ENCODE results near the gene GSE1. TPM values are rescaled to one million over a fixed set of nuclear protein-coding genes. Genes with fewer than 3 reads are reported as not detected.

The GSE1 gene
- total RNA-seq, 1 donor from 2014 or later: 82.9 TPM

DNA sequence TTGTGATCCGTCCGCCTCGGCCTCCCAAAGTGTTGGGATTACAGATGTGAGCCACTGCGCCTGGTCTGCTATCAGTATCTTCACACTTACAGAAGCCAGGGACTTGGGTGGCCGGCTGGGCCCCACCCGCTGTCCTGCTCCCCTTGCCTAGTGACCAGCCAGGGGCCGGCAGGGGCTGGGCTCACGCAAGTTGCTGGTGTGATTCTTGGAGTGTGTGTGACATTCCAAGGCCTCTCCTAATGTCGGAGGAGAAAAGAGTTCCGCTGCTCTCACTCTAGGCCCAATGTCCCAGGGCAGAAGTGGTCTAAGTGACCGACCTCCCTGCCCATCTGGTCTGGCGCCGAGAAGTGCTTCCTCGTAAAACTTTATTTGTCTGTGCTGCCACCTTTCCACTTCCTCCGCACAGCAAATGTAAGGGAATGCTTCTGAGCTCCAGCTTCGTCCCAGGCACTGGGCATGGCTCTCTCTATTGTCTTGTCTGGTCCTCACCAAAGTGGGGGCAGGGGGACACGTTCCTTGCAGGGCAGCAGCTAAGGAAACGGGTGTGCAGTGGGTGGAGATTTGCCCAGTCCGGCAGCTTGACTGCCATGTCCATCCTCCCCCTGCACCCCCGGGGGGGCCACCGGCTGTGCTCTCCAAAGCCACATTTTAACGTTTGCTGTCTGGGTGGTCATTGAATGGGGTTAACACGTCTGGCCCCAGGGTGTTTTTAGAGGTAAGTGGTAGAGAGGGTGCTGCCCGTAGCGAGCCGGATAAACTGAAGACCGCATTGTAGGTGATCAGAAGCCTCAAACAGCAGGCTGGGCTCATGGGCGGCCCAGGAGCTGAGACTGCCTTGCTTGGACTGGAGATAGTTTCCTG is 7.8 kb upstream of the GSE1 start:
- DNase-seq (ENCODE audit: low spot score): no peak

DNA sequence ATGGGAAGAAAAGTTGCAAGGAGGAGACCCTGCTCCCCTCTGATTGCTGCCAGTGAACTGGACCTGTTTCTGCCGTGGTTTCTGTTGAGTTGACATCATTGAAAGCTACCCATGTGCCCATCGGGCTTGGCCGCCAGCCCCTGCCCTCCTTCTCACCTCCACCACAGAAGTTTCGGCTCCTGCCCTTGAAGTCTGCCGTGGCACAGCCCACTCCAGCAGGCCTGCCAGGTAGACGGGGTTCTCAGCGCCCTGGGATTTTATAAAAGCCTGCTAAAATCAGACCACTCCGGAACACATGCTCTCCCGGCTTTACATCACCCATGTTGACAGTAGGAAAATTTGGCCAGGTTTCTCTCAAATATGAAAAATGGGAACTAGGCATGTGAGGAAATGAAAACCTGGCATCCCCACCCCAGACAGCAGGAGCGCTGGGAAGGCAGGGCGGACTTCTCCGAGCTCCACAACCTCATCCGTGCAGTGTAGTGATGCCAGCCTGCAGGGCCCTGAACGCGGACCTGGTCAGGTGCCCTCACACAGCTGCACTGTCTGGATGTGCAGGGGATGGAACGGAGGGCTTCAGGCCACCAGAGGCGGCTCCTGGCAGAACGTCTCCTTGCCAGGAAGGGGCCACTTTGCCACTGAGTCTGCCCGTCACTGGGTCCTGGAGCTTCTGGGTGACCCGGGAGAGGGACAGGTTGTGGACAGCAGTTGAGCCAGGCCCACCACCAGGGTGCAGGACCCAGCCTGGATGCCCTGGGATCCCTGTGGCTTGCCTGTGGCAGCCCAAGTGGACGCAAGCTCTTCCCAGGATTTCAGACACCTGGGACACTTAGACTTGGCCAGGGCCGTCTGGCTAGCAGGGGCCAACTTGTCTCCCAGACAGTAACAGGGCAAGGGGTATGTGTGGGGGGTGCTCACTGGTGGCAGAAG is 6.9 kb upstream of the GSE1 start:
- no peak for DNase-seq (ENCODE audit: low spot score)

DNA sequence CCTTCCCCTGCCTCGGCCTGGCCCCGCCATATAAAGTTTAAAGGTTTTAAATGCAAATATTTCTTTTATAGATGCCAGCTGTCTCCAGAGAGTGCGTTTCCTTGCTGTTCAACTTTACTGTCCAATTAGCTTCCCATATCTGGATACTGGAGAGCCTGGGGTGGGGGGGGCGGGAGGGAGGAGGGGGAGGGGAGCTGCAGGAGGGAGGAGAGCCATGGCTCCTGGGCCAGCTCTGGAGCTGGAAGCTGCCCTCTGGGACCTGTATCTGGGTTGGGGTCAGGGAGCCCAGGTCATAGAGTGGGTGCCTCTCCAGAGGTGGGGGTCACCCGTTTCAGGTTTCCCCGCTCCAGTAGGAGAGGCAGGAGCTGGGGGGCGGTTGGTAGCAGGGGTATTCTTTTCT is 6.2 kb upstream of the GSE1 start:
- DNase-seq (ENCODE audit: low spot score): no peak

DNA sequence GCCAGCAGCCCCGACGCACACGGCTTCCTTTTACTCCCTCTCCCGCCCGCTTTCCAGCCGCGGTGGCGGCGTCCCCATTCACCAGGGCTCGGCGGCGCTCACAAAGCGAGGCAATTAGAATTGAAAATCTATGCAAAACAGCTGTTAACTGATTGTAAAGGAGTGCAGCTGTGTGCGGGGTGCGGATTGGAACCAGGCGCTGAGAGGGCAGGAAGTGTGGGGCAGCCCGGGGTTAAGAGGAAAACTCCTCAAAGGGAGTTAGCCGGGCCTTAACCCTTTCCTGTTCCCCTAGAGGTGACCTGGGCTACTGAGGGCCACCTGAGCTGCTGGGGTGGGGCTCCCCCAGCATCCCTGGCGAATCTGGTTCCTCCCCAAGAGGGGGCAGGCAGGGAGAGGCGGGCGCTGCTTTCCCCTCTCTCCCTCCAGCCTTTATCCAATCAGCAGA is 5.8 kb upstream of the GSE1 start:
- no peak for DNase-seq (ENCODE audit: low spot score)

DNA sequence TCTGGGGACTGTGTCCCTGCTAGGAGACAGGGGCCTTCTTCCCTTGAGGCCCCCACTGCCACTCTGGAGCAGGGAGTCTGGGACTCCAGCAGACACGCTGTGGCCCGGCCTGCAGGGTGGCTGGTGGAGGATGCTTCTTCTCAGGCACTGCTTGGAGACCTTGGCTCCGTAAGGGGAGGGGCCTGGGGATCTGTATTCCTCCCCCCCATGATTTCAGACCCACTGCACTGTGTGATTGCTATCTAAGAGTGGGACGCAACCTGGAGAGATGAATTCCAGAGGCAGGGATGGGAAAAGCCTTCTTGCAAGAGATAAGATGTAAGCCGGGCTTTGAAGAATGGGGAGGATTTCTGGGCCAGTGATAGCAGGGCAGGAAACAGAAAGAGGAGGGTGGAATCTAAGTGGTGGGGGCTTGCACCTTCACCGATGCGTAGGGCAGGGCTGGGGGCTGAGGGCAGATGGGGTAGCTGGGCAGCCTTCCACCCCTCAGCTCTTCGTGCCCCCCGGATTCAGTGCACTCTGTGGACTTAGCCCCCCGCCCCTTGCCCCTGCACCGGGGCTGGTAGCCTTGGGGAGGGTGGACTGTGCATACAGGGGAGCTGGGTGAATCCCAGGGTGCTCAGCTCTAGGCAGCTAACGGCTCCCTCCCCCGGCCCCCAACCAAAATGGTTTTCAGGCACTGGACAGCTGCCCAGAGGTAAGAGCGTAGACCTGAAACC is 5.2 kb upstream of the GSE1 start:
- no peak for DNase-seq (ENCODE audit: low spot score)

DNA sequence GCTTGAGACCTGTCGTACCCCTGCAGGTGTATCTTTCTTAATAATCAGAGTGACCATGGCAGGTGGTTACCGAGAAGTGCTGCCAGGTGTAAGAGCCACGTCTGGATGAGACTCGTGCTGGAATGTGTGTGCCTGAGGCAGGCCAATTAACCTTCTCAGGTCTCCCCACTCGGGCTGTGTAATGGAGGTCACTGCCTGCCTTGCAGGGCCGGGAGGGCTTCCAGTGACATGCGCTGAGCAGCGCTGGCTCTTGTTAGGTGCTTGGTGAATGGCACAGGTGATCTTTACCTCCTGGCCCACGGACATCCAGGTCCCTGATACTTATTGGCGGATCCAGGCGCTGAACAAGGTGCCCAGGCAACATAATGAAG is 4.6 kb upstream of the GSE1 start:
- DNase-seq (ENCODE audit: low spot score): no peak

DNA sequence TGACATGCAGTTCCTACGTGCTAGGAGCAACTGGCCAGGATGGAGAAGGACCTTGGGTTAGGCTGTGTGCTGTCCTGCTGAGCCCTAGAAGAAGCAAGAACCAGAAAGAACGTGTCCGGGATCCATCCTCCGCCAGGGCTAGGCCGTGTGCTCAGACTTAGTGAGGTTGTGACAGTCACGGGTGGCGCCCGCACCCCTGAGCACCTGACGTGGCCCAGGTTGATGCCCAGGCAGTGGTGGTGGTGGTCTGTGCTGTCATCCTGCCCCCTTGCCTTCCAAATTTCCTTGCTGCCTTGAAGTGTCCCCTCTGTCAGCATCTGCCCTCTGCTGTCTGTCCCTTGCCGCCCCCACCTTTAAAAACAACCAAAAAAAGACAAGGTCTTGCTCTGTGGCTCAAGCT is 4.2 kb upstream of the GSE1 start:
- no peak for DNase-seq (ENCODE audit: low spot score)

DNA sequence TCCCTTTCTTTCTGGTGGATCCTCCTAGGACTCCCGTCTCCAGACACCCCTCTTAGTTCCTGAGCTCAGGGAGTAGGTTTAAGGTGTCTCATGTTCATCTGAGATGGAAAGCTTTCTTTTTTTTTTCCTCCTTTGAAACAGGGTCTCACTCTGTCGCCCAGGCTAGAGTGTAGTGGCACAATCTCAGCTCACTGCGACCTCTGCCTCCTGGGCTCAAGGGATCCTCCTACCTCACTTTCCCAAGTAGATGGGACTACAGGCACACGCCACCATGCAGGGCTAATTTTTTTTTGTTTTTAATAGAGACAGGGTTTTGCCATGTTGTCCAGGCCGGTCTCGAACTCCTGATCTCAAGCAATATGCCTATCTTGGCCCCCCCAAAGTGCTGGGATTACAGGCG is 3.6 kb upstream of the GSE1 start:
- no peak for DNase-seq (ENCODE audit: low spot score)

DNA sequence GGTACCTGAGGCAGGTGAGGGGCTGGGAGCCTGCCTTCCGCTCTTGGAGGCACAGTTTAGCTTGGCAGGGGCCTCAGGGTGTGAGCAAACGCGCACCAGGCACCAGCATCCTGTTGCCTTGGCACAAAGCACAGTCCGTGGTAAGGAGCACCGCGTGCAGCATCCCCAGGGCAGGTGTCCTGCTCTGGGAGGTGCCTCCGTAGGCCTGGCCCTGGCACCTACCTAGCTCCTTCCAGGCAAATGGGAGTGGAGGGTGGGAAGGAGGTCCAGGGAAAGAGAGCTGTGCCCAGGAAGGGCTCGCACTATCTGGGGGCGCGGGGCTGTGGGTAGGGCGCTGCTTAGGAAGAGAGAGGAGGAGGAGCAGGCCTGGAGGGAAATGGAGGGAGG is 3.1 kb upstream of the GSE1 start:
- no peak for DNase-seq (ENCODE audit: low spot score)

DNA sequence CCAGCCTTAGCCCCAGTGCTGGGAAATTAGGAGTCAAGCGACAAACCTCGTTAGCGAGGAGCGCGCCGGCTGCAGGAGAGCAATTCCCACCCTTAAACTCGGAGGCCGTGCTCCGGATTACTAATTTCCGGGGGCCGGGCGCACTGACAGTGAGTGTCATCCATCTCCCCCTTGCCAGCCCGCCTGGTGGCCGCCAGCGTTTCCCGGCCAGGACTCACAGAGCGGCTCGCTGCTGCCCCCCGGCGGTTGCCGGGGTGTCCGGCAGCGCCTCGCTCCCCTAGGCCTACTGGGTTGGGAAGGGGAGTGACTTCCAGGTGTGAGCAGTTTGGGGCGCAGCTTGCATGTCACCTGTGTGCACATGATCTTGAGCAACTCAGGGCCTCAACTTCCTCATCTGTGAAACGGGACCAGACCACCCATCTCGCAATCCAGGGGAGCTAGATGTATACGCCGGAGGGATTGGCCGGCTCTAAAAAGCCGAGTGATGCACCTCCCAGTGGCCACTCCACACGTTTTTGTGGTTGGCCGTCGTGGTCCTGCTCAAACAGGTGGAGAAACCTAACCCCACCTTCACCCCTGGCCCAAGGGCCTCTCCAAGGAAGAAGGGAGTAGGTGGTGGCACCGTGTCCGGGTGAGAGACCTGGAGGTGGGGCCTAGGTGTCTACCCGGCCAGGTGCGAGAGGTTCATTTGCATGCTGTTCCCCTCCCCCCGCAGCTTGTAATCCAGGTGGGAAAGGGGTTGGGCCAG is 2.5 kb upstream of the GSE1 start:
- peak; percentile 82 for DNase-seq (ENCODE audit: low spot score)

DNA sequence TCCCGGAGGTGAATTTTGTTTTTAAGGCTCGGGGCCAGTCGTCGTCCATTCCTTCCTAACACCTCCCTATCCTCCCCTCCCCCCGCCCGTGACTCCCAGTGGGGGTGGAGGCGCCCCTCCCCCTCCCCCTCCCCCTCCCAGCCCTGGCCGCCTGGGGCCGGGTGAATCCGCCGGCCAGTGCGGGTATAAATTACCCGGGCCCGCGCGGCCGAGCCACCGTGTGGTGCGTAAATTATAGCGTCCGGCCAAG is 2.0 kb upstream of the GSE1 start:
- no peak for DNase-seq (ENCODE audit: low spot score)

DNA sequence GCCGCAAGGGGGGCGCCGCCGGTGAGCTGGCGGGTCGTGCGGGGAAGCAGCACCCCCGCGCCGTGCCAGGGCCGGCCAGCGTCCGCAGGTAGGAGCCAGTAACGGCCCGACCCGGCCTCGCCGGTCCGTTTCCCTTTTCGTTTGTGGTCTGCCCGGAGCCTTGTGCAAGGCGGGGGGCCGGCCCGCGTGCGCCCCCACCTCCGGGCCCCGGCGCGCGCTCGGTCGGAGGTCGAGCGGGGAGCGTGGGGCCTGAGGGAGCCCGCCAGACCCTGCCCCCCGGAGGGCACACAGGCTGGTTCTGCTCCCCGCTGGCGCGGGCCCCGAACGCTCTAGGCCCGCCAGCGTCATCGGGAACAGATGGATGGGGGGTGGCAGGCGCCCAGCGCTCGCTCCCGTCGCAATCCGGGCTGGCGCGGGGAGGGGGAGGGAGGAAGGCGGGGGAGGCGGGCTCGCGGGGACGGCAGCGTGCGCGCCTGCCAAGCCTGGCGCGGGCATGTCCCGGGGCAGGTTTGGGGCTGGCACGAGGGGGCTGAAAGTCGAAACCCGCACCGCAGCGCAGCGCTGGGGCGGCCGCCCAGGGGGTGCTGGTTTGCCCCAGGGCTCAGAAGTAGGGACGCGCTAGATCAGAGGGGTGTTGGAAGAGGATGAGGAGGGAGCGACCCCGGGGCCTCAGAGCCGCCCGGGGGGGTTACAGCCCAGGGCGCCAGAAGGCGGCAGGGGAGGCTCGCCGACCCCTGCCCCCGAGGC is 1.5 kb upstream of the GSE1 start:
- peak; percentile 76 for DNase-seq (ENCODE audit: low spot score)

DNA sequence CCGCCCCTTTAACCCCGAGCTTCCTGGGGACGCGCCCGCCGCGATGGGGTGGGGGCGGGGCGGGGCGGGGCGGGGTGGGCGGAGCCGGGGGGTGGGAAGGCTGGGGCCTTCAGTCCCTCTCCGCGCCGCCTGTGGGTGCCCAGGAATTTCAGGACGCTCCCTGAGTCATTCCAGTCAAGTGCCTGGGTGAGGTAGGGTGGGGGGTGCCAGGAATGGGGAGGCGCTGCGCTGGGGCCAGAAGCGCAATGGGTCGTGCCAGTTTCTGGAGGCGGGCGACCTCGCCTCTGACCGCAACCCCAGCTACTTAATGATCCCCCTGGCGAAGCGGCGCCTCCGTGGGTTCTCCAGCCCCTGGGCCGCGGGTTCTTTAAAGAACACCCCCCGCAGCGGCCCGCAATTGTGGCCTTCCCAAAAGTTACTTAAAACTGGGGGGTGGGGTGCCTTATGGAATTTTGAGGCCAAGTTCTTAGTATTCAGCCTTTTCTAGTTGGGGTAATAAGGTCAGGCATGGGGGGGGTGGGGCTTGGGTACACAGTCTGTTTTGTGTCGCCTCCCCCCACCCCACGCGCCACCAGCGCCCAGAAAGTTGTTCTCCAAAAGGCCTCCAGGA is 826 bp upstream of the GSE1 start:
- peak; percentile 70 for DNase-seq (ENCODE audit: low spot score)

DNA sequence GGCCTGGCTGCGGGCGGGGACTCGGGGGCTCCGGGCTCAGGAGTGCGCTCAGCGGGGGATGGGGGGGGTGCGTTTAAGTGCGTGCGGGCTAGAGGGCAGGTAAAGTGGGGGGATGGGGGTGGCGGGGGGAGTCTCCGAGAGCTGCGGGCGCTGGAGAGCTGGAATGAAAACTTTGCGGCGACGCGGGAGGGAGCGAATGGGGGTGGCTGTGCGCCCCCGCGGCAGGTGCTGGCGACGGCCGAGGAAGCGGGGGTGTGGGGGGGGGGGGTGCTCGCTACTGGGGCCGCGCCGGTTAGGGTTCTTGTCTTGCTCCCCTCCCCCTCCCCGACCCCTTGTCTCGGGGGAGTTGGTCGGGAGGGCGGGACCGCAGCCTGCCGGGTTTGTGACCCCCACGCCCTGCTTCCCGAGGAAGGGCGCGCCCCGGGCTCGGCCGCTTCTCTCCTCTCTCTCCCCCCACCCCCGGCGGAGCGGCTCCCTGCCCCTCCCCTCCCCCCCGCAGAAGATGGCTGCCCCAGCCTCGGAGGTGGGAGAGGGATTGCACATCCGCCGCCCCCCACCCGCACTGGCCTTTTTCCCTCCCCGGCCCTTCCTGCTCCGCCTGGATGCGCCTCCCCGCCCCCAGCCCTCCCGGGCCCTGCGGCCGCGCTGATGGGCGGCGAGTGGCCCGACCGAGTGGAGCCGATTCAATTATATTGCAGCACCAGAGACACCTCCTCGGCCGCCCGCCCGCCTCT is 649 bp downstream of the GSE1 start:
- no peak for DNase-seq (ENCODE audit: low spot score)

DNA sequence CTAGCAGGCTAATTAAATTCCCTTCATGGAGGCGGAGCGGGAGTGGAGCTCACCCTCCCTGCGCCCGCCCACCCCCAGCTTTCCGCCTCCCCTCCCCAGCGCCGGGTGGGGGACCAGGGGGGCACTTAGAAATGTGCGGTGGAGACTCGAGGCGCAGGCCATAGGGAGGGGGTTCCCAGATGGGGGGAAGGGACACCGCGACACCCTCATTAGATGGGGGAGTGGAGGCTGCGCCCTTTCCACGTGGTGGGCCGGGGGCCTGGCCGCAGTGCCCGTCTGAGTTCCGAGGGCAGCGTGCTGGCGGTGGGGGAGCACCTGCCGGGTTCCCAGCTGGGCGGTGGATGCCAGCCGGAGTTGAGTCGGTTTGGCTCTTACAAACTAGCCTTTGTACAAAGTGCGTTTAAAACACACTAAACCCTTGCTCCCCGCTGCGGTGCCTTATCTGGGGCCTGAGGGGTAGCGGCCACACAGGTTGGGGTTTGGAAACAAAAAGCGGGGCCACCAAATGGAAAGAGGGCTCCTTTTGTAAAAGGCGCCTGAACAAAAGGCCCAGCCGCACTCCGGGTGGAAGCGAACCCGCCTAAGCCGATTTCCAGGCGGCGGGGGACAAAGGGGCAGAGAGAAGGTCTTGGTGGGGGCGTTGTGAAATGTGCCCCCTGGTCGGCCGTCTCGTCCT is 1.4 kb downstream of the GSE1 start:
- DNase-seq (ENCODE audit: low spot score): no peak

DNA sequence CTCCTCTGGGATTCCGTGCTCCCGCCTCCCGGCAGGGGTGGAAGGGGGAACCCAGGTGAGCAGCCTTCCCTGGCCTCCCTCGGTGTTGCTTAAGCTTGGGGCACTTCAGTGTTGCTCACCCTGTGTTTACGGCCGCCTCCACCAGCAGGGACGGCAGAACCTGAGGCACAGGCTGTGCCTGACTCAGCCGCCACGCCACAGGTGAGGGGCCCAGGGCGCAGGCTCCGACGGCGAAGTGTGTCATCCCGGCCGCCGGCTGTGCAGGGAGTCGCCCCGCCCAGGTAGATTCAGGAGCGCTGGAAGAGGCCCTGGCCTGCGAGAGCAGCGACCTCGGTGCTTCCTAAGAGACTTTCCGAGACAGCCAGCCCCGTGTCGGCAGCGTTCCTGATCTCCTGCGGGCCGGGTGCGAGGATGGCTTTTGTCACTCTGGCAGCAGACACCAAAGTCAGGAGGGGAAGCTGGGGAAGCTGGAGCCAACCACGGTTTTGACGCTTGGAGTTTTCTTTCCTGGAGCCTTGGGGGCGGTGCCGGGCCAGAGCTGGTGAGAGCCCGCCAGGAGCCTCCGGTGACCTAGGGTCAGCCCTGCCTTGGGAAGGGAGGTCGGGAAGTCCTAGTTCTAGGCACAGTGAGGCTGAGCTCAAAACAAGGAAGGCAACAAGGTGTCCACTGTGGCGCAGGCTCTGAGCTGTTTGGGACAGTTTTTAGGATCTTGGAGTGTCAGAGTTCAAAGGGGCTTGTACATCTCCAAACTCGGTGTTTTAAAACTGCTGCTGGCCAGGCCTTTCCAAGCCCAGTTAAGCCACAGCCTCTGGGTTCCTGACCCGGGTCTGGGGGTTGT is 2.1 kb downstream of the GSE1 start:
- peak; percentile 75 for DNase-seq (ENCODE audit: low spot score)

DNA sequence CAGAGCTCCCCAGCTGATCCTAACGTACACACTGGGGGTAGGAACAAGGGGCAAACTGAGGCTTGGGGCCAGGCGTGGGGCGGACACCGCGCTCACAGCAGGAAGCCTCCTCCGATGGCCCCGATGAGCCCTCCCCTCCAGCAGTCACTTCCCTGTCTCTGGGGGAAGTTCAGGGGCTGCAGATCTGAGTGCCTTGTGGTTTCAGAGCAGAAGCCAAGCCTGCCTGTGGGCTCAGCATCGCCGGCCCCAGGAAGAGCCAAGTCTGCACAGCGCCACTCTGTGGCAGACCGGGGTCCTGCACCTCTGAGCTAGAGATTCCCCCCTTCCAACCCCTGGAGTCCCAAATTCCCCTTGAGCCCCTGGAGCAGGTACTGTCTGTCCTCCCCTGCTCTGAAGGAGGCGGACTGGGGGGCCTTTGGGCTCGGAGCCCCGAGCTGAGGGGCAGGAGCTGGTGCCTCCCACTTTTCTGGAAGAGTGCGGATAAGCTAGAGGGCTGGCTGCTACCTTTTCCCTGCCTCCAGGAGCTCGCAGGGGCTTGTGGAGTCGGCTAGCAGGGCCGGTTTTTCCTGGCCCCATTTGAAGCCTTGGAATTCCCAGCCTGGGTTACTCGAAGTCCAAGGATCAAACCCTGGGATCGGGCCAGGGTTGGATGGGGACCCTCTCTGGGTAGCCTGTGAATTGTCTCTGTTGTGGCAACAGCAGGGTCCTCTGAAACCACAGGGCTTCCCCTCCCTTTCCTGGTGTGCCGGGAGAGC is 2.9 kb downstream of the GSE1 start:
- DNase-seq (ENCODE audit: low spot score): peak; percentile 72

Measured in mucosa of gallbladder (tissue), 1 donor.